Measurements from ENCODE around the gene LPCAT1. TPM values are rescaled to one million over a fixed set of nuclear protein-coding genes. Genes with fewer than 3 reads are reported as not detected.
A peak's percentile ranks its signal among the peaks of the same experiment; 100 is the strongest.

Gene LPCAT1
- total RNA-seq, 1 donor from 2014 or later = 37.9 TPM

DNA sequence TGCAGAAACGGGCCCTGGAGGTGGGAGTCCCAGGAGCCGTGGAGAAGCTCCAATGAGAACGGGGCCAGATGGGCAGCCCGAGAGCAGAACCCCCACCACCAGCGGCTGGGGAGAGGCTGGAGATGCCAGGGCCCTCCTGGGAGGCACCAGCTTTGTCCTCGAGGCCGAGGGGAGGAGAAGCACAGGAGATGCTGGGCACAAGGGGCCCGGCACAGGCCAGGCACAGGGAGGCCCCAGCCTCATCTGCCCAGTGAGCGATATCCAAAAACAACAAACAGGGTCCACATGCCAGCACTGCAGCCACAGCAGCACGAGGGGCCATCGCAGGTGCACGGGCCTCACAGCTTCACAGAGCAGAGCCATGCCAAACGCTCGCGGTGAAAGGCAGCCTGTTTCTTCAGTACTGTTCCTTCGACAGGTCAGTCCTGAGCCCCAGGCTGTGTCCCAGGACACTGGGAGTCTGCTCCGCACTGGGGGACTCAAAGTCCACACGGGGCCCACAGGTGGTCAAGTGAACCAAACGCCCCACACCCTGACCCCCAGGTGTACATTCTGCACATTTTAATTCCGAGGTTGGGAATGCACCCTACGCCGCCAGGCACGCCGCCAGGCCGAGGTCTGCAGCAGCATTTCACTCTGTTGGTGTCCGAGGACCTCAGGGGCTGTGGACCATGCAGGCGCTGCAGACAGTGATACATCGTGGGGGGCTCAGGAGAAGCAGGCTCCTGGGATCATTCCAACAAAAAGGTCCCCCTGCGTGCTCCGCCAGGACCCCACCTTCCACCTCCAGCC is 9.5 kb downstream of the LPCAT1 start:
- TF ChIP-seq, protein P1, sequence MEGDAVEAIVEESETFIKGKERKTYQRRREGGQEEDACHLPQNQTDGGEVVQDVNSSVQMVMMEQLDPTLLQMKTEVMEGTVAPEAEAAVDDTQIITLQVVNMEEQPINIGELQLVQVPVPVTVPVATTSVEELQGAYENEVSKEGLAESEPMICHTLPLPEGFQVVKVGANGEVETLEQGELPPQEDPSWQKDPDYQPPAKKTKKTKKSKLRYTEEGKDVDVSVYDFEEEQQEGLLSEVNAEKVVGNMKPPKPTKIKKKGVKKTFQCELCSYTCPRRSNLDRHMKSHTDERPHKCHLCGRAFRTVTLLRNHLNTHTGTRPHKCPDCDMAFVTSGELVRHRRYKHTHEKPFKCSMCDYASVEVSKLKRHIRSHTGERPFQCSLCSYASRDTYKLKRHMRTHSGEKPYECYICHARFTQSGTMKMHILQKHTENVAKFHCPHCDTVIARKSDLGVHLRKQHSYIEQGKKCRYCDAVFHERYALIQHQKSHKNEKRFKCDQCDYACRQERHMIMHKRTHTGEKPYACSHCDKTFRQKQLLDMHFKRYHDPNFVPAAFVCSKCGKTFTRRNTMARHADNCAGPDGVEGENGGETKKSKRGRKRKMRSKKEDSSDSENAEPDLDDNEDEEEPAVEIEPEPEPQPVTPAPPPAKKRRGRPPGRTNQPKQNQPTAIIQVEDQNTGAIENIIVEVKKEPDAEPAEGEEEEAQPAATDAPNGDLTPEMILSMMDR (IDR thresholded peaks at IDR 0.05) = no peak
- peaks cover 7% of the 10 kb centered on the region for H3K36me3 Mint-ChIP-seq (ENCODE audit: unreplicated experiment)

DNA sequence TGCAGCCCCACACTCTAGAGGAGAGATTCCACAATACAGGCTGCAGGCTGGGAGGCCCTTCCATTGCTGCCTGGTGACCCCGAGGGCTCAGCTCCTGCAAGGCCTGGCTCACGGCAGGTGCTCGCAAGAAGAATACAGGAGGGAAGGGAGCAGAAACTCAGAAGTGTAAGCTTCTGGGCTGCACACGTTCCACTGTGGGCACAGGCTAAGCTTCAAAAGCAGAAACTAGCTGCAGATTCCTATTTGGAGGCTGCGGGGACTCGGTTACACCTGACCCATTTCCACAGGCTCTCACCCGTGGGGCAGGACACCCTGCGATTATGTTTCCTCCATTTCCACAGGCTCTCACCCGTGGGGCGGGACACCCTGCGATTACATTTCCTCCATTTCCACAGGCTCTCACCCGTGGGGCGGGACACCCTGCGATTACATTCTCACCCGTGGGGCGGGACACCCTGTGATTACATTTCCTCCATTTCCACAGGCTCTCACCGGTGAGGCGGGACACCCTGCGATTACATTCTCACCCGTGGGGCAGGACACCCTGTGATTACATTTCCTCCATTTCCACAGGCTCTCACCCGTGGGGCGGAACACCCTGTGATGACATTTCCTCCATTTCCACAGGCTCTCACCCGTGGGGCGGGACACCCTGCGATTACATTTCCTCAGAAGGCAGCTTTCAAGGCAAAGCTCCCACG is 10.3 kb downstream of the LPCAT1 start:
- Mint-ChIP-seq H3K4me1 (ENCODE audit: unreplicated experiment) (peaks cover 7% of the 10 kb centered on the region), H3K27ac (ENCODE audit: unreplicated experiment) (no peak overlapping the region), H3K9me3 (ENCODE audit: unreplicated experiment) (no peaks in the 10 kb centered on the region), H3K4me3 (ENCODE audit: unreplicated experiment) (no peak overlapping the region), H3K27me3 (ENCODE audit: unreplicated experiment) (no peaks in the 10 kb centered on the region), H3K36me3 (ENCODE audit: unreplicated experiment) (peaks cover 4% of the 10 kb centered on the region)
- DNase-seq (ENCODE audit: extremely low spot score, unreplicated experiment) = peak; percentile 69
- TF ChIP-seq, protein P1 (IDR thresholded peaks at IDR 0.05) = no peak

More for the DNA sequence above, 9.5 kb downstream of the LPCAT1 start:
- Mint-ChIP-seq H3K9me3 (ENCODE audit: unreplicated experiment) (no peaks in the 10 kb centered on the region), H3K4me1 (ENCODE audit: unreplicated experiment) (peaks cover 7% of the 10 kb centered on the region), H3K27me3 (ENCODE audit: unreplicated experiment) (no peaks in the 10 kb centered on the region), H3K4me3 (ENCODE audit: unreplicated experiment) (no peak overlapping the region), H3K27ac (ENCODE audit: unreplicated experiment) (no peak overlapping the region)
- DNase-seq (ENCODE audit: extremely low spot score, unreplicated experiment) = peak; percentile 82

DNA sequence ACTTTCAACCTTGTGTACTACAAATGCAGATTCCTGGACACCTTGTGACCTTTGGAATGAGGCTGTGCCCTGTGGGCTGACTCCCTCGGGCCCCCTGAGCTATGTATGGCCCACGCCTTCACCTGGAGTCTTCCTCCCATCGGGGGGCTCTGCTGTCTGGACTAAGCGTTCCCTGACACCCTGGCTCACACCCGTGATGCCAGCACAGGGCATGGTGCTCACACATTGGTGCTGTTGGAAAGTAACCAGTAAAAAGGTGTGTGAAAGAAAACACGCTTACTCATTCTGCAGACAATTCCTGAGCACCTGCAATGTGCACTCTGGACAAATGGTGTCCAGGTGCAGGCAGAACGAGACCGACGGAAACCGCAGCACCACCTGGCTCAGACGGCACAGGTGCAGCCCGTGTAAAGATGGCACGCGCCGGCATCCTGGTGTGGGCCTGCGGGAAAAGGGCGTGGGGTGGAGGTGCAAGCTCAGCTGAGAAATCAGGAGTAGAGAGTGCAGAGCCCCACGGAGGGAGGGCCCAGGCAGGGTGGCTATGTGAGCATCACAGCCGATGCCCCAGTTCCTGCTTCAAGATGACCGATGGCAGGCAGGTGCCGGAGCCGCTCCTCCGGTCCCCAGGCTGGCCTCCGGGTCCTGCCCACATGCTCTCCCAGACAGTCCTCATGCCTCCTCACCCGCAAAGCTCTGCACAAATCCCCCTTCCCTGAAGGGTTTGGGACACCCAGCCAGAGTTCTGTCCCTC is 11.0 kb downstream of the LPCAT1 start:
- no peak overlapping the region for H3K27ac Mint-ChIP-seq (ENCODE audit: unreplicated experiment)
- H3K4me1 Mint-ChIP-seq (ENCODE audit: unreplicated experiment) = peaks cover 7% of the 10 kb centered on the region
- peaks cover 4% of the 10 kb centered on the region for H3K36me3 Mint-ChIP-seq (ENCODE audit: unreplicated experiment)
- peak; percentile 74 for DNase-seq (ENCODE audit: extremely low spot score, unreplicated experiment)
- no peak overlapping the region for H3K4me3 Mint-ChIP-seq (ENCODE audit: unreplicated experiment)
- H3K9me3 Mint-ChIP-seq (ENCODE audit: unreplicated experiment) = no peaks in the 10 kb centered on the region
- H3K27me3 Mint-ChIP-seq (ENCODE audit: unreplicated experiment) = no peaks in the 10 kb centered on the region
- TF ChIP-seq, protein P1 (IDR thresholded peaks at IDR 0.05) = no peak

DNA sequence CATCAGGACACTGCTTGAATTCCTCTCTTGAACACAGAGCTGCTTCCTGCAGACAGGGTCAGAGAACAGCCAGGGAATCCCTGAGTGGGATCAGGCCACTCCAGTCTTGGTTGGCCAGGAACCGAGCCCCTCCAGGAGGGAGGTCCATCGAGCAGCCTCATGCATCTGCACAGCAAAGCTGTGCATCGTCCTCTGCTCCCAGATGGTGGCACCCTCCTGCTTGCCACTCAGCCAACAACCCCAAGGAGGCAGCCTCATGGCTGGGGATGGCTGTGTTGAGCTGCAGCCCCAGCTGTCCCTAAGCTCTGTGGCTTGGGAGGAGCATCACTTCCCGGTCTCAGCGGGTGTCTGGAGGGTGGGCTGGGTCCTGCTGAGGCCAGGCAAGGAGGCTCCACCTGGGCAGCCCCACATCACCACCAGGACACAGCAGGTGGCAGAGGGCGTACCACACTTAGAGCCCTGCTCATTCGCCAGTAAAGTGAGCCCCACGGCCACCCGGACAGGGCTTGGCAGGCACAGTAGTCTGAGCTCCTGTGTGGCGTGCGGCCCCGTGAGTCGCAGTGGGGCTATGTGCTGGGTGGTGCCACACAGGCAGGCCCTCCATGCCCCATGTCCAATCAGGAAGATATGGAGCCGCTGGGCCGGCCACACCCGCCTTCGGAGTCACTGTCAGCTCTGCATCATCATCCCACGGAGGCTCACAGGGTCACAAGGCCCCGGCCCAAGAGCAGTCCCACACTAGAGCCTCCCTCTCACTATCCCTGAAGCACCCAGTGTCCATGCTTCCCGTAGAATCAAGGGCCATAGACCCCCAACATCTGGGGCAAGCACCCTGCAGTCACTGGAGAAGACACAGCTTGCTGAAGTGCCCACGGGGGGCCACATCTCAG is 11.9 kb downstream of the LPCAT1 start:
- peak; percentile 82 for DNase-seq (ENCODE audit: extremely low spot score, unreplicated experiment)
- Mint-ChIP-seq H3K27me3 (ENCODE audit: unreplicated experiment) (no peaks in the 10 kb centered on the region), H3K27ac (ENCODE audit: unreplicated experiment) (no peak overlapping the region), H3K36me3 (ENCODE audit: unreplicated experiment) (peaks cover 3% of the 10 kb centered on the region), H3K4me3 (ENCODE audit: unreplicated experiment) (no peak overlapping the region), H3K9me3 (ENCODE audit: unreplicated experiment) (no peaks in the 10 kb centered on the region), H3K4me1 (ENCODE audit: unreplicated experiment) (peaks cover 7% of the 10 kb centered on the region)
- TF ChIP-seq, protein P1 (IDR thresholded peaks at IDR 0.05) = peak; percentile 43
